ENCODE results near the gene ACTG1. TPM values are rescaled to one million over a fixed set of nuclear protein-coding genes. Genes with fewer than 3 reads are reported as not detected.

The ACTG1 gene
- total RNA-seq, 1 experiment from 2014 or later, result 3,770 TPM

DNA sequence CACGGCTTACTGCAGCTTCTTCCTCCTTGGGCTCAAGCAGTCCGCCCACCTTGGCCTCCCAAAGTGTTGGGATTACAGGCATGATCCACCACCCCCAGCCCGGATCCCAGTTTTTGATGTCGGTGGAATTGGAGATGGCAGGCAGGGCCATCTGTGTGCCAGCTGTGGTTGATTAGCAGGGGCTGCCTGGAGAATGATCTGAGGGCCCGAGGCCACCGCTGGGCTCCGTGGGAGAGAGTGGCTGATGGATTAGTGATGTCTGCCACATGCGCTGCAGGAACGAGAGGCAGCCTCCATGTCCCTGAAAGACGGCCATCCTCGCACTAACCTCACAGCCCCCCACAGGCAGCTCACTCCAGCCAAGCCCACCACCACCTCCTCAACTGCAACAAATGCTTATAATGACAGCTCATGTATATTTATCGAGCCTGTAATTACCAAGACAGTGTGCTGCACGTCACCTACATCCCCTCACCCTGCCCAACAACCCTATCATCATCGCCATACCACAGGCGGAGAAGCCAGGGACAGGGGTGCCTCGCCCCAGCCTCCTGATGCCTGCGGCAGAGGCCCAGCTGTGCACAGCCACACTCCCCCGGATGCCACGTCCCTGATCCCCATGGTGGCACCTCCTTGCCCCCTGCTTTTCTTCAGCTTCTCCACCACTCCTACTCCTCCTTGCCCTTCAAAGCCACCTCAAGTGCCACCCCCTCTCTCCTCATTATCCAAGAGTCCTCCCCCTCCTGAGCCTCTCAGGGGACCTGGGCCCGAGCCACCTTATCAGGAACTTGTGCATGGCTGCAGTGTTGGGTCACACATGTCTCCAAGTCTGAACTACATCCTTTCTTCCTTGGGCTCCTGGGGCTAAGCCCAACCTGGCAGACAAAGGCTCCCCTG lies 33.2 kb downstream of the ACTG1 start:
- no peak for DNase-seq (ENCODE audit: low read depth)
- in situ Hi-C loops (cut with HindIII; ENCODE audit: low pct_unique_long_range_greater_than_20kb, low sequenced_read_pairs), result no loop called here

DNA sequence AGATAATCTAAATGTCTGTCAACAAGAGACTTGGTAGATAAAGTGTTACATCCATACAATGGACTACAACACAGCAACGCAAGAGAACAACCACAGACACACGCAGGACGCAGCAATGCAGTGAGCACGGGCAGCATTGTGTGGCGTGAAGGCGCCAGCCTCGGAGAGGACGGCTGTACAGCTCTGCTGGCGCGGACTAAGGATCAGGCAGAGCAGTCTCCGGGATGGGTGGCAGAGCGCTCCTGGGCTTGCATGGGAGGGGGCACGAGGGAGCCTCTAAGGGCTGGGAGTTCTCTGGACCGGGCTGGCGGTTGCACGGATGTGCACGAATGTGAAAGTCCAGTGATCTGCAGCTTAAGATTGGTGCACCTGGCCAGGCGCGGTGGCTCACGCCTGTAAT lies 34.5 kb downstream of the ACTG1 start:
- in situ Hi-C loops (cut with HindIII; ENCODE audit: low pct_unique_long_range_greater_than_20kb, low sequenced_read_pairs), result no loop called here
- no peak for DNase-seq (ENCODE audit: low read depth)

DNA sequence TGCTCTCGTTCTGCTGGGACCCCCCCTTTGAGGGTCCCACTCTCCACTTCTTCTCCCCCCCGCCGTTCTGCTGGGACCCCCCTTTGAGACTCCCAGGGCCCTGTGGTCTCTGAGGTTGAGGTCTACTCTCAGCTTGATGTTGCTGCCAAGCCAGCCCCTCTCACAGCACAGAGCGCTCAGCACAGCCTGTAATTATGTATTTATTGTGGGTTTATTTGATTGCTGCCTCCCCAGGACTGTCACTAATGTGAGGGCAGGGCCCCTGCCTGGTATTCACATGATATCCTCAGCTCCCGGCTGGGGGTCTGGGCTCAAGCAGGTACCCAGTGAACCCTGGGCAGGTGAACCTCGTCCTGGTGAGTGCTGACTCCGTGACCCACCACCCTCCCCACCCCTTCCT lies 35.4 kb downstream of the ACTG1 start:
- in situ Hi-C loops (cut with HindIII; ENCODE audit: low pct_unique_long_range_greater_than_20kb, low sequenced_read_pairs), result no loop called here
- no peak for DNase-seq (ENCODE audit: low read depth)

DNA sequence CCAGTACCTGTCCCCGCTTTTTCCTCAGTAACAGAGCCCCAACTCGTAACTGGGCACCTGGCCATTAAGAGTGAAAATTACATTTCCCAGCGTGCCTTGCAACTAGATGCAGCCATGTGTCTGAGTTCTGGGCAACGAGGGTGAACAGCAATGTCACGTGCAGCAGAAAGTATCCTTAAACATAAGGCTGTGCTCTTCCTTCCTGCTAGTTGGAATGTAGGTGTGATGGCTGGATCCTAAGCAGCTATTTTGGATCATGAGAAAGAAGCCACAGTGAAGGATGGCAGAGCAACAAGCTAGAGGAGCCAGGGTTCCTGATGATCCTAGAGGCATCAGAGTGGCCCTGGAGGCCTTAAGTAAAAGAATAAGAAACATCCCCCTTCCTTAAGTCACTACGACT lies 36.0 kb downstream of the ACTG1 start:
- in situ Hi-C loops (cut with HindIII; ENCODE audit: low pct_unique_long_range_greater_than_20kb, low sequenced_read_pairs), result no loop called here
- DNase-seq (ENCODE audit: low read depth), result no peak

DNA sequence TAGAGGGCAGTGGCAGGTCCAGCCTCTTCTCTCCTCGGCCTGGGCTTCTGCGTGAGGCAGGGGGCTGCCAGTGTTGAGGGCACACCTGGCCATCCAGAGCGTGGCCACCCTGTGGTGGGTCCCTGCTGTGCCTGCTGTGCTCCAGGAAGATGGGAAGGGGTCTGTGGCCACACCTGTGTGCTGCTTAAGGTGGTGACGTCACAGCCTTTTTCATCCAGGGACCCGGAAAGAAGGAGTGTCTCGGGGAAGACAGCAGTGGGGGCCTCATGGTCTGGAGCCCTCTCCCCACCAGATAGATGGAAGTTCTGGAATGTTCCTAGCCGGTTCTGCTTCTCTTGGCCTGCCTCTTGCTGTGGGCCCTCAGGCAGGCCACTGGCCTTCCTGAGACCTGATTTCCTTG lies 36.5 kb downstream of the ACTG1 start:
- DNase-seq (ENCODE audit: low read depth), result no peak
- in situ Hi-C loops (cut with HindIII; ENCODE audit: low pct_unique_long_range_greater_than_20kb, low sequenced_read_pairs), result no loop called here

DNA sequence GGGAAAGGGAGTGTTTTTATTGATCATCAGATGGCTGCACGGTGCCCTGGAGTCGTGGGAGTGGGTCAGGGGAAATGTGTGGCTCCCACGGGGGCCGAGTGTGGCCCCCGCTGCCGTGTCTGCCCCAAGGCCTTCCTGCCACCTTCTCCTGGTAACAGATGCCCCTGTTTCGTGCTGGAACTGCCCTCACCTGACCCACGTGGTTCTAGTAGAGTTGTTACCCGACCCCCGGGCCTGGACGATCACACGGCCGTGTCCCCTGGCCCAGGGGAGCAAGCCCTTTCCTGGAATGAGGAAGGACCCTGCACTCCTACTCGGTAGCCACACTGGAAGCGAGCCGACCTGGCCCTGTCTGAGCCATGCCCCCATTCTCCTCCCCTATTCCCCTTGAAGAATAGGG lies 37.6 kb downstream of the ACTG1 start:
- no peak for DNase-seq (ENCODE audit: low read depth)
- in situ Hi-C loops (cut with HindIII; ENCODE audit: low pct_unique_long_range_greater_than_20kb, low sequenced_read_pairs), result no loop called here

DNA sequence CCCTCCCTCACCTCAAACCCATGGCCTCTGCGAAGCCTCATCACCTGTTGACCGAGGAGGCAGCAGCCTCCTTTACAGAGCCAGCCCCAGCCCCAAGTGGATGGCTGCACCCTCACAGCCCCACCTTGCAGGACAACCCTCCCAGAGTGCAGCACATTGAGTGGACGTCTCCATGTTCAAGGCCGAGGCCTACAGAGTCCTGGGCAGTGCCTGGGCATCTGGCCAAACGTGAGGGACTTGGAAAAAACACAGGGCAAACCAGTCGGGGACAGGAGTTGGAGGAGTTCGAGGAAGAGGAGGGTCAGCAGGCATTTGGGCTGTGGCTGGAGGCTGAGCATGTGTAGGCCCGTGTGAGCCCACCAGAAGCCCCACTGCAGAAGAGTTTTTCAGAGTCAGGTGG lies 39.6 kb downstream of the ACTG1 start:
- no peak for DNase-seq (ENCODE audit: low read depth)
- in situ Hi-C loops (cut with HindIII; ENCODE audit: low pct_unique_long_range_greater_than_20kb, low sequenced_read_pairs), result no loop called here

DNA sequence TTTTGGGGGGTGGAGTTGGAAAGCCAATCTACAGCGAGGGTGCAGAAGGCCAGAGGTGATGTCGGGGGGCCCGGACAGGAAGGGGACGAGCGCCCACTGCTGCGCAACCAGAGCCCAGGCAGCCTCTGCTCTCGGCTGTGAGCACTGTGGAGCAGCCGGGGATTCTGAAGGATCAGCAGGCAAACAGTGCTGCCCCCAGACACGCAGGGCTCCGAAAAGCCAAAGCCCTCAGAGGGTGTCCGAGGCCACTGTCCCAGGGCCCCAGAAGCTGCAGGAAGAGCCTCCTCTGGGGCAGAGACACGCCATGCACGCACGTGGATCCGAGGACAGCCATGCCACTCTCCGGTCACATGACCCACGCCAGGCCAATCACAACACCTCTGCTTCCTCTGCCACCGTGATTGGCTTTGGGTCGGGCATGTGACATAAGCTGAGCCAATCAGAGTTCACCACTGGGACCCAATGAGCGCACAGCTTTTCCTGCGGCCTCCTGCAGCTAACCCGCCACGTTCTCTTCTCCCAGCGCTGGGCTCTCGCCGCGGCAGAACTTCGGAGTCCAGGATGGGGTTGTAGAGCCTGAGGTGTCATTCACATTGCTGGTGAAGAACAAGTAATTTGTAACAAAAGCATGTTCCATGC lies 40.7 kb downstream of the ACTG1 start:
- in situ Hi-C loops (cut with HindIII; ENCODE audit: low pct_unique_long_range_greater_than_20kb, low sequenced_read_pairs), result no loop called here
- DNase-seq (ENCODE audit: low read depth), result no peak

DNA sequence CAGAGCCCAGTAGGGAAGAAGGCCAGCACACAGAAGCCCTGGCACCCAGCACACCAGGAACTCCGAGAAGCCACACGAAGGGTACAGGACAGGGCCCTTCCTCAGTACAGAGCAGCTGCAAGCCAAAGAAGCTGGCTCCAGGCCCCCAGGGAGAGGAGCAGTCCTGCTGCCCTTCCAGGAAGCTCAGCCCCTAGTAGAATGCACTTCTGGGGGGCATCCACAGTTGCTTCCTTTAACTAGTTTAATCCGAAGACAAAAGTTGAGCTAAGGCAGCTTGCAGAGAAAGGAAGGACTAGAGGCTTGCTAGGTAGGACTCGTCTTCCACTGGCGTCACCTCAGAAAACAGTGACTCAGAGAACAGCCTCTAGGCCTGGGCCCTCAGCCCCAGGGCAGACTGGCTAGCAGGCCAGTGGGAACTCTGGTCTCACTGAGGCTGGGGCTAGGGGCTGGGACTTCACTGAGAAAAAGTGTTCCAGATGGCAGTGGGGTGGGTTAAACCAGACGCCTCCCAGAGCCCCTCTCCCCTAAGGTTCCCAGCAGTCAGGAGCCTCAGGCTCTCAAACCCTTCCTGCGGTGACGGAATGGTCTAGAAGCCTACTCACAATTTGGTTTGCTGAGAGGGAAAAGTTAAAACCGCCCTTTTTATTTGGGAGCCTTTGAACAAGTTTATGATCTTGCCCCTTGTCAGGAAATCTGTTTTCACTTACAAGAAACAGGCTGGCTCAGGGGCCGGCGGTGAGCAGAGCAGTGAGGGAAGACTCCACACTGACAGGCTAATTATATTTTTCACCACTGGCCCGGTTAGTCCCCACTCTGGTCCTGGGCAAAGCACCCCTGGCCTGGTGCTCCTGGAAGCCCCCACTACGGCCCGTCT lies 41.4 kb downstream of the ACTG1 start:
- in situ Hi-C loops (cut with HindIII; ENCODE audit: low pct_unique_long_range_greater_than_20kb, low sequenced_read_pairs), result no loop called here
- no peak for DNase-seq (ENCODE audit: low read depth)

DNA sequence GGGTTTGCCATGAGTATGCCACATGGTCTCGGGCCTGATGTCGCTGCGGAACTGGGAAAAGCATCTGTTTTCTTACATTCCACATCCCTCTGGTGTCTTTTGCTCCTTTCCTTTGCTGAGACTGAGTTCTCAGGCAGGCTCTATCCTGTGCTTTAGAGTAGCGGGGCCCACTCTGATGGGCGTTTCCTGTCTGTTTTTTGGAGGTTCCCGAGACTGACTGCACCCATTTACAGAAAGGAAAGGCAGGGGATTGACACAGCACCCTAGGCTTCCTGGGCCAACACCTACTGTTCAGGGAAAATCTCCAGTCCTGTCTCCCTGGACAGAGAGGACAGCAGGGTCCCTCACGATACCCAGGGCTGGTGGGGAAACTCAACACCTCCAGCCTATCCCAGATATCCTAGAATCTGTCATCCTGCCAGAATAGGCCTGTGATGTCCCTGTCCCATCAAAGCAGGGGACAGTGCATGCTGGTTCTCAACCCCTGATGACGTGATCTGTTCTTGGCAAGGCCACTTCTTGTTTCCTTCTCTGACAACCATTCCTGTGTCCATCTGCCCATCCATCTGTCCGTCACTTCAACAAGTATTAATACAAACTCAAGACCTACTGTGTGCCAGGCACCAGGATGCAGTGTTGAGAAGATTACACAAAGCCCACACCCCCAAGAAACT lies 42.2 kb downstream of the ACTG1 start:
- in situ Hi-C loops (cut with HindIII; ENCODE audit: low pct_unique_long_range_greater_than_20kb, low sequenced_read_pairs), result no loop called here
- DNase-seq (ENCODE audit: low read depth), result no peak

DNA sequence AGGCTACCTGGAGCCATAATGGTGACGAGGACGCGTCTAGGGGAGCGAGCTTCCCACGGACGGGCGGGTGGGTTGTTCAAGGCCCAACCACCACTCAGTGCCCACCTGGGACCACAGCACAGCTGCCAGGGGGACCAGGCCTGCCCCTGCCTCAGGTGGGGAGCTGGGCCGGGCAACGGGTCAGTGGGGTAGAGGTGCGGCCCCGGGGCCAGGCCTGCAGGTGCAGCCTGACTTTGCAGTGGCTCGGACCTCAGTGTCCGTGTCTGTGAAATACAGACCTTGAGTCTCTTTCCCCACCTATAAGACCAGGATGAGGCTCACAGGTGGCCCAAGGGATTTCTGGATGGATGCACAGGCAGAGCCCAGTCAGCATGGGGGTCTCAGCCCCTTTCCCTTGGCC lies 43.3 kb downstream of the ACTG1 start:
- DNase-seq (ENCODE audit: low read depth), result no peak
- in situ Hi-C loops (cut with HindIII; ENCODE audit: low pct_unique_long_range_greater_than_20kb, low sequenced_read_pairs), result no loop called here

DNA sequence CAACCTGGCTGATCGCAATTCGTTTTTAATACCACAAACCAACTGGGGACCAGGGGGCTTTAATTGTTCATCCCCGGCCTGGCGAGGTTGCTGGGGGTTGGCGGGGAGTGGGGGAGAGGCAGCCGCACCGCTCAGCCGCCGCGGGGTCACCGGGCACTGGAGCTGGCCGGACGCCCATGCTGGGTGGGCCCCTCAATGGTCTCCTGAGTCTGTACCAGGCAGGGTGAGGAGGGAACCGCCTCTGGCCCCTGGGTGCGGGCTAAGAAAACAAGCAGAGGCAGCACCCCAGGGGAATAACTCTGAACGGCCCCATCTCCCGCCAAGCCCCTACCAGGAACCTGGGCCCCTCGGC lies 43.9 kb downstream of the ACTG1 start:
- DNase-seq (ENCODE audit: low read depth), result no peak
- in situ Hi-C loops (cut with HindIII; ENCODE audit: low pct_unique_long_range_greater_than_20kb, low sequenced_read_pairs), result no loop called here

DNA sequence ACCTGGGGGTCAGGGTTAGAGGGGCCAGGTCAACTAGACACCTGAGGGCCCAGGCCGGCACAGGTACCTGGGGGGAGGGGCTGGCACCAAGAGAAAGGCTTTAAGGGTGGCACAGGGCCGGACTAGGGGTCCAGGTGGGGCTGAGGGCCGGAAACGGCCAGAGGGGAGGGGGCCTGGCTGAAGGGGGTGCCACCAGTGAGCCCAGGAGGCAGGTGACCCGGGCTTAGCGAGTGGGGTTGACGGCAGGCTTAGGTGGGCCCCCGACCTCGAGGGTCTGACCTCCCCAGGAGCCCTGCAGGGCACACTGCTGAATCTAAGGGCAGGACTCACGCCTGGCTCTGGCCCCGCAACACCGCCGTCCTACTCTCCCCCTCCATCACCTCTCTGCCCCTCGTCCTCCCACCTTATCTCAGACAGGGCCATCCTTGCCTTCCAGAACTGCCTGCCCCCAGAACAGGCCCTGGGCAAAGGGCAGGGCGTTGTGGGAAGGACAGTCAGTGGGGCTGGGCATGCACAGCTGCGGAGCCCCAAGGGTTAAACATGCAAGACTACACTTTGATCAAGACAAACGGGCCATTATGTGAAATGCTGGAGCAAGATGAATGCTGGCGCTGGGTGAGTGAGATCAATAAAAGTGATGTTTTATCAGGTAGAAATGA lies 44.4 kb downstream of the ACTG1 start:
- in situ Hi-C loops (cut with HindIII; ENCODE audit: low pct_unique_long_range_greater_than_20kb, low sequenced_read_pairs), result no loop called here

DNA sequence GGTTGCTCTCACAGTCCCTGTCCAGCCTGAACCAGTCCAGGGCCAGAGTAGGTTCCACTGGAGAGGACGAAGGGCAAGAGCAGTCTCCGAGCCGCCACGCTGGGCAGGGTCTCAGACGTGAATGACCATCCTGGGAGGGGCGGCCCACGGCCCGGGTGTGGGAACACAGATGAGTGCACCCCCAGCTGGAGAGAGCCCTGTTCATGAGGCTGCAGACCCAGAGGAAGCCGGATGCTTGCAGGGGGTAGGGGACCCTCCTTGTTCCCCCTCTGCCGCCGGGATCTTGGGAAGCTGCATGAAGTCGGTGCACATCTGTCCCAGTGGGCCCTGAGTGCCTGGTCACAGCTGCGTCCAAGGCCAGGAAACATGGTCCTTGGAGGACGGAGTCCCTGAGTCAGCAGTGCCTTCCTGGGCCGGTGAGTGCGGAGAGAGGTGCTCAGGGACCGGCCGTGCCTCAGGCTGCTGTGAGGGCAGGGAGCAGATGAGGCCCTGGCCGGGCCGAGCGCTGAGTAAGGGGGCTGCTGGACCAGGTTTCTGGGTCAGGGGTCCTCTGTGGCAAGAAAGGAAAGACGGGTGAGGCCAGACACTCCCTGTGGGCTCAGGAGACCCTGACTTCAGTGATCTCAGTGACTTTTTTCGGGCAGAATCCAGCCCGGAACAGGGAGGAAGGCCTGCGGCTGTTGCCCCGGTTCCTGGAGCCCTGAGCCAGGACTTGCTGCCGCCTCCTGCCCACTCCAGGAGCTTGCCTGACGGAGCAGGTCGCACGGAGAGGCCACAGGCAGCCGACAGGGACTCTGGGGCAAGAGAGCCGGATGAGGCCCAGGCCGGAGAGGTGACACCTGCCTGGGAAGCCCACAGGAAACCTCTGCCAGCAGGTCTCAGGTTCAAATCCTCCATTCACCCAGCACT lies 45.8 kb downstream of the ACTG1 start:
- in situ Hi-C loops (cut with HindIII; ENCODE audit: low pct_unique_long_range_greater_than_20kb, low sequenced_read_pairs), result no loop called here
- DNase-seq (ENCODE audit: low read depth), result no peak

More for the DNA sequence above, 44.4 kb downstream of the ACTG1 start:
- DNase-seq (ENCODE audit: low read depth), result no peak

DNA sequence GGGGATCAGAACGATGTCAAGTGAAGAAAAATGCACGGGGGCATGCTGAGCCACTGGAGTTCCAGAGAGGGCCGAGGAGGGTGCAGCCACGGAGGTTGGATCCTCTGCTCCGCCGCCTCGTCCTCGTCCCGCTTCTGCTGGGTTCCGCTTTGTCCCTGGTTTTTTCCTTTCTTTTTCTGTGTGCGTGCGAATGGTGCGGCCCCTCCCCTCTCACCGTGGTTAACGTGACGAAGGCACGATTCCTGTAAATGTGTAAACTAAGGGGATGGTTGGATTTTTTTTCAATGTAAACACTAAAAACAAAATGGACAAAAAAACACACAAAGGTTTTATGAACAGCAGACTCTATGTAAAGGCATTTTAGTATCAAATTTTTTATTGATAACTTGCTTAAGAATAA lies 46.7 kb downstream of the ACTG1 start:
- DNase-seq (ENCODE audit: low read depth), result no peak
- in situ Hi-C loops (cut with HindIII; ENCODE audit: low pct_unique_long_range_greater_than_20kb, low sequenced_read_pairs), result no loop called here

DNA sequence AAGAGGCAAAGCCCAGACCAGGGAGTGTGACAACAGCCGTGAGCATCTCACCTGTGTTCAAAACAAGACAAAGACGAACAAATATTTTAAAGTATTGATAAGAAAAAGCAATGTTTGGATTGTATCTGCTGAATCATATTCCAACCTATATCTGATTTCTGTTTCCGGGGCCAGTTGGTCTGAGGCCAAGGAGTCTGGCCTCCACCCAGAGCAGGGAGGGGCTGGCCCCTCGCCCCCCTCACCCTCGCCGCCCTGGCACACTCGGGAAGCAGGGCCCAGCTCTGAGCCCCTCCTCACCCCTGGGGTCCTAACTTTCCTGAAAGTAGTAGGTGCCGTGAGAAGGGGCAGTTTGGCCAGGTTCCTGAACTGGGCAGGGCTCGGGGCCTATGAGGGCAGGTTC lies 48.0 kb downstream of the ACTG1 start:
- in situ Hi-C loops (cut with HindIII; ENCODE audit: low pct_unique_long_range_greater_than_20kb, low sequenced_read_pairs), result no loop called here
- no peak for DNase-seq (ENCODE audit: low read depth)

DNA sequence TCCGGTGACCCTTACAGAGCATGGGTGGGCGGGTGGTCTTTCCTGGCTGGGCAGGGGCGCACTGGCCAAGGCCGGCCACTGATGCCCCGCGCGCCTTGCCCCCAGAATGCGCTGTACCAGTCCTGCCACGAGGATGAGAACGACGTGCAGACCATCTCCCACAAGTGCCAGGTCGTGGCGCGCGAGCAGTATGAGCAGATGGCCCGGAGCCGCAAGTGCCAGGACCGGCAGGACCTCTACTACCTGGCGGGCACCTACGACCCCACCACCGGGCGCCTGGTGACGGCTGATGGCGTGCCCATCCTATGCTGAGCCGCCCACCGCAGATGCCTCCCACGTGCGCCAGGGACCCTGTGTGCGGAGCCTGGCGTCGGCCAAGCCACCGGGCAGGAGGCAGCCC lies 49.1 kb downstream of the ACTG1 start:
- no peak for DNase-seq (ENCODE audit: low read depth)
- in situ Hi-C loops (cut with HindIII; ENCODE audit: low pct_unique_long_range_greater_than_20kb, low sequenced_read_pairs), result no loop called here
